K562 (cell line): Measurements from ENCODE around the gene PIGB. TPM values are rescaled to one million over a fixed set of nuclear protein-coding genes. Genes with fewer than 3 reads are reported as not detected.

Source experiments
- E4F1 ChIP-seq: fragments of 250-450 bp; sonication (Bioruptor Pico); IDR thresholded peaks from 2 replicates; pipeline ENCODE4 v1.5.0; 2021; ENCODE audit warnings: mild to moderate bottlenecking, borderline replicate concordance
- HBP1 ChIP-seq: fragments of 450-650 bp; formaldehyde crosslinking; IDR thresholded peaks from 2 replicates; pipeline ENCODE4 v1.4.0; 2022; ENCODE audit warnings: missing genetic modification characterization
- NCOA1 ChIP-seq: fragments of 450-650 bp; IDR thresholded peaks from 2 replicates; pipeline ENCODE4 v1.6.1; 2016; ENCODE audit warnings: low read depth
- NFIX ChIP-seq: fragments of 250-450 bp; sonication (Bioruptor Pico); IDR thresholded peaks from 2 replicates; pipeline ENCODE4 v1.4.0; 2020; ENCODE audit warnings: low read depth, mild to moderate bottlenecking, moderate library complexity
- PML ChIP-seq: IDR thresholded peaks from 2 replicates; pipeline ENCODE4 v1.6.1; 2012; ENCODE audit warnings: low read length, inconsistent platforms
- RERE ChIP-seq: sonication (generic); formaldehyde crosslinking; IDR thresholded peaks from 2 replicates; pipeline ENCODE4 v1.8.0; 2023; ENCODE audit warnings: missing genetic modification reagents, mild to moderate bottlenecking, borderline replicate concordance
- TBP ChIP-seq: optimal IDR thresholded peaks from 2 replicates; pipeline ENCODE3; 2011; ENCODE audit warnings: low read depth, low read length, improper control_type of control experiment
- THAP7 ChIP-seq: fragments of 250-450 bp; sonication (Bioruptor Pico); IDR thresholded peaks from 2 replicates; pipeline ENCODE4 v1.5.0; 2021
- XRCC4 ChIP-seq: IDR thresholded peaks from one replicate; pipeline ENCODE4 v1.6.1; 2011; ENCODE audit not compliant: insufficient read depth, insufficient read length; ENCODE audit errors: extremely low read depth
- ZFP1 ChIP-seq: fragments of 450-650 bp; formaldehyde crosslinking; IDR thresholded peaks from 2 replicates; pipeline ENCODE4 v1.4.0; 2020; ENCODE audit warnings: mild to moderate bottlenecking, mixed read lengths
- ZNF224 ChIP-seq: sonication (generic); formaldehyde crosslinking; IDR thresholded peaks from 2 replicates; pipeline ENCODE4 v1.8.0; 2022; ENCODE audit warnings: mild to moderate bottlenecking, missing genetic modification reagents
- ZNF436 ChIP-seq: fragments of 250-450, 450-650 bp; sonication (Bioruptor Pico); formaldehyde crosslinking; IDR thresholded peaks from 2 replicates; pipeline ENCODE4 v1.7.0; 2020; ENCODE audit warnings: mild to moderate bottlenecking
- polyA plus RNA-seq, 8 experiments: library from polyadenylated mRNA; depleted of rRNA in 4 of 8; stranded (reverse) in 5 of 8; unstranded in 3 of 8; fragments of >200 nt; fragmentation: Nextera tagmentation in 2 of 8; fragmentation: Illumina TruSeq in 1 of 8; extraction: Ambion mirVana in 2 of 8; extraction: Trizol in 1 of 8; gene quantifications; 2 replicates each; pipeline versions ENCODE4 v1.2.1 to v1.2.3, GENCODE V29; 2011 to 2014; ENCODE audit warnings: inconsistent platforms in 1 of 8, missing spikeins in 1 of 8
- total RNA-seq, 7 experiments: library from RNA; depleted of rRNA in 6 of 7; stranded (reverse); fragments of >200 nt in 6 of 7; fragmentation: Illumina TruSeq in 2 of 7; extraction: Trizol in 2 of 7; gene quantifications; 2 replicates each; pipeline versions ENCODE4 v1.2.1 to v1.2.3, GENCODE V29; 2011 to 2021; ENCODE audit warnings: low replicate concordance in 1 of 7
- TF ChIP-seq, protein P1 (sequence below): fragments of 450-650 bp; conservative IDR thresholded peaks from 2 replicates; pipeline ENCODE4 v1.6.1; 2016; ENCODE audit warnings: missing genetic modification characterization, low read depth, mild to moderate bottlenecking, control low read depth, missing compliant biosample characterization
- TF ChIP-seq, protein P2 (sequence below): fragments of 450-650 bp; IDR thresholded peaks from 2 replicates; pipeline ENCODE4 v1.6.1; 2016; ENCODE audit warnings: mild to moderate bottlenecking

PIGB gene
- total and polyA plus RNA-seq, 9 of the 15 experiments (the other 6 are each of a cell fraction or from before 2014, with no cell fraction given): 9.9 to 32.3 (median 18.2) TPM

- TF ChIP-seq RERE (CRISPR knock-in tag) (no peak), PML (no peak; the same call in 1 of the 2 replicates), XRCC4 (no peak), ZFP1 (CRISPR knock-in tag) (no peak), THAP7 (CRISPR knock-in tag) (no peak), E4F1 (CRISPR knock-in tag) (no peak), NFIX (CRISPR knock-in tag) (no peak), NCOA1 (peak; percentile 64; the same call in 1 of the 2 replicates), ZNF436 (CRISPR knock-in tag) (no peak), ZNF224 (no peak), TBP (no peak), HBP1 (CRISPR knock-in tag) (no peak)
- TF ChIP-seq, protein P1, sequence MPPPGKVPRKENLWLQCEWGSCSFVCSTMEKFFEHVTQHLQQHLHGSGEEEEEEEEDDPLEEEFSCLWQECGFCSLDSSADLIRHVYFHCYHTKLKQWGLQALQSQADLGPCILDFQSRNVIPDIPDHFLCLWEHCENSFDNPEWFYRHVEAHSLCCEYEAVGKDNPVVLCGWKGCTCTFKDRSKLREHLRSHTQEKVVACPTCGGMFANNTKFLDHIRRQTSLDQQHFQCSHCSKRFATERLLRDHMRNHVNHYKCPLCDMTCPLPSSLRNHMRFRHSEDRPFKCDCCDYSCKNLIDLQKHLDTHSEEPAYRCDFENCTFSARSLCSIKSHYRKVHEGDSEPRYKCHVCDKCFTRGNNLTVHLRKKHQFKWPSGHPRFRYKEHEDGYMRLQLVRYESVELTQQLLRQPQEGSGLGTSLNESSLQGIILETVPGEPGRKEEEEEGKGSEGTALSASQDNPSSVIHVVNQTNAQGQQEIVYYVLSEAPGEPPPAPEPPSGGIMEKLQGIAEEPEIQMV (tag): no peak
- TF ChIP-seq, protein P2, sequence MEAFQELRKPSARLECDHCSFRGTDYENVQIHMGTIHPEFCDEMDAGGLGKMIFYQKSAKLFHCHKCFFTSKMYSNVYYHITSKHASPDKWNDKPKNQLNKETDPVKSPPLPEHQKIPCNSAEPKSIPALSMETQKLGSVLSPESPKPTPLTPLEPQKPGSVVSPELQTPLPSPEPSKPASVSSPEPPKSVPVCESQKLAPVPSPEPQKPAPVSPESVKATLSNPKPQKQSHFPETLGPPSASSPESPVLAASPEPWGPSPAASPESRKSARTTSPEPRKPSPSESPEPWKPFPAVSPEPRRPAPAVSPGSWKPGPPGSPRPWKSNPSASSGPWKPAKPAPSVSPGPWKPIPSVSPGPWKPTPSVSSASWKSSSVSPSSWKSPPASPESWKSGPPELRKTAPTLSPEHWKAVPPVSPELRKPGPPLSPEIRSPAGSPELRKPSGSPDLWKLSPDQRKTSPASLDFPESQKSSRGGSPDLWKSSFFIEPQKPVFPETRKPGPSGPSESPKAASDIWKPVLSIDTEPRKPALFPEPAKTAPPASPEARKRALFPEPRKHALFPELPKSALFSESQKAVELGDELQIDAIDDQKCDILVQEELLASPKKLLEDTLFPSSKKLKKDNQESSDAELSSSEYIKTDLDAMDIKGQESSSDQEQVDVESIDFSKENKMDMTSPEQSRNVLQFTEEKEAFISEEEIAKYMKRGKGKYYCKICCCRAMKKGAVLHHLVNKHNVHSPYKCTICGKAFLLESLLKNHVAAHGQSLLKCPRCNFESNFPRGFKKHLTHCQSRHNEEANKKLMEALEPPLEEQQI: no peak
These were observed 84.5 kb downstream of the PIGB start (continued) for GRCh38 chr15:55403531-55403930.
